Endometrium (tissue), 2 donors: ENCODE data around the gene HNRNPA3.
A peak's percentile ranks its signal among the peaks of the same experiment; 100 is the strongest.
"Not testable (repeated sequence)": the region's sequence is repeated elsewhere in the genome, so short reads cannot be mapped to it uniquely, and the experiment has no call there.

Source experiments
- FAIRE-seq: peaks from 2 replicates; lab custom pipeline; 2012; peaks lifted over from hg19 to GRCh38; lab: Jason Lieb, UNC
- donor health status: control.
- donor health status: control.

The HNRNPA3 gene

DNA sequence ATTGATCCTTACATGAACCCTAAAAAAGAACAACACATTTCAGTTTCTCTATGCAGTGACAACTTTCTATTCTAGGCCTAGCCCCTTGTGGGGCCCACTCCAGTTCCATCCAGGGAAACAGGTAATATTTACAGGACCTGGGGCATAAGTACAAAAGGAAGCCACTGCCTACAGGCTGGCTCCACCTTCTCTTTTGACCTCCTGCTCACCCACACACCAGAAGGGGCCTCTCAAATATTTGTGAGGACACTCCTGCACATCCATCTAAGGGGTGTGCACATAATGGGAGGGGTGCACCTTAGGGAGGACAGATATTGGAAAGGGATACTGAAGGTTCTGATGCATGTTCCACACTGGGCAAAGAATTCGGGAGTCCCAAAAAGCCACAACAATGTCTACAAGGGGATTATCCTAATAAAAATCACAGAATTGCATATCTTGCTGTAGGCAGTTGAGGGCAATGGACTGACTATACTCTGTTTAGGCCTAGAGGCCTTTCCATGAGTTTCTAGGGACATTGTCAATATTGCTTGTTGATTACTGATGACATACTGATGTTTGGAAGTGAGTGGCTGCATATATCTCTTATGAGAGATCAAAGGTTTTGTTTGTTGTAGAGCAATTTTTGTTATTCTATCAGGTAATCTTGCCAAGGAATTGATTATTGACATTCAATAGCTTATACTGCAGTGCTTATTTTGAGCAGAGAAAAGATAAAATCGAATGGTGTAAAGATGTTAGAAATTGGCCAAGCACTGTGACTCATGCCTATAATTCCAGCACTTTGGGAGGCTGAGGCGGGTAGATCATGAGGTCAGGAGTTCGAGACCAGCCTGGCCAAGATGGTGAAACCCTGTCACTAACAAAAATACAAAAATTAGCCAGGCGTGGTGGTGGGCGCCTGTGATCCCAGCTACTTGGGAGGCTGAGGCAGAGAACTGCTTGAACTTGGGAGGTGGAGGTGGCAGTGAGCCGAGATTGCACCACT is 23.8 kb upstream of the HNRNPA3 start:
- FAIRE-seq: no peak

DNA sequence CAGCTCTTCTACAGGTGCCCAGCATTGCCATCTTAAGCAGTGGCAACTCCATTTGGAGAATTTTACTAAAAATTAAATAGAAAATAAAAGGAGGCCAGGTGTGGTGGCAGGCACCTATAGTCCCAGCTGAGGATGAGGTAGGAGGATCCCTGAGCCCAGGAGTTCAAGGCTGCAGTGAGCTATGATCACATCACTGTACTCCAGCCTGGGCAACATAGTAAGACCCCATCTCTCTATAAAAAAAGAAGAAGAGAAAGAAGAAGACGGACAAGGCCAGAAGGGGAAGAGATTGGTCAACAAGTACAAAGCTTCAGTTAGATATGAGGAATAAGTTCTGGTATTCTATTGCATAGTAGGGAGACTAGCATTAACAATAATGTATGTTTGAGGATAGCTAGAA is 21.7 kb upstream of the HNRNPA3 start:
- no peak for FAIRE-seq

DNA sequence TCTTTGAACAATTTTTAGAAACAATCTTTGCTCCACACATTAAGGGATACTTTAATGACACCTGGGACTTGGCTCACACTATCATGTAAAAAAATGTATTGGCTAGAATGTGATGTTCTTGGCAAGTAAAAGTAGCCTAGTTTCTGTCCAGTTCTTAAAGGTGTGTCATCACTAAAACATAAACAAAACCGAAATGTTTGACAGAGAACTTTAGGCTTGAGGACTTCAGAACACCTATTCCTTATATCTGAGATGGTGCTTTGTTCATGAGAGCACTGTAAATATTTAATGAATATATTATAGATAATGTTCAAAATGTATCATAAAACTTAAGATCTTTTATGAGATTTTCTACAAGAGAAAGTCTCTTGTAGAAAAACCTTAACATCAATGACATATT is 19.8 kb upstream of the HNRNPA3 start:
- FAIRE-seq: no peak

DNA sequence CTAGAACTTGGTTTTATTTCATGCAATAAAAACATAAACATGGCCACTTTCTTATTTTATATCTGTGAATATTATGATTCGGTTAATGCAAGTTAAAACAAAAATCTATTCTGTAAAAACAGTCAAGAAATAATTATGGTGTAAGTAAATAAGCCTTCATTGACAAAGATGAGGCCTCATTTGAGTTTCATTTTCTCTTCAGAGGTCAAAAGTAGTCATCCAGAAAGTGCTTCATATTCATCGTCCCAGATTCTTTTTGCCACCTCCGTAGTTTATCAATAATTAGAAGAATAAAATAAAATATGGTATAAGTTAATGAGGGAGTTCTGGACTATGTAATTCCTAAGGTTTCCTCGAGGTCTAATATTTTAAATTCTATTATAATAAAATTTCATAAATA is 19.4 kb upstream of the HNRNPA3 start:
- no peak for FAIRE-seq

DNA sequence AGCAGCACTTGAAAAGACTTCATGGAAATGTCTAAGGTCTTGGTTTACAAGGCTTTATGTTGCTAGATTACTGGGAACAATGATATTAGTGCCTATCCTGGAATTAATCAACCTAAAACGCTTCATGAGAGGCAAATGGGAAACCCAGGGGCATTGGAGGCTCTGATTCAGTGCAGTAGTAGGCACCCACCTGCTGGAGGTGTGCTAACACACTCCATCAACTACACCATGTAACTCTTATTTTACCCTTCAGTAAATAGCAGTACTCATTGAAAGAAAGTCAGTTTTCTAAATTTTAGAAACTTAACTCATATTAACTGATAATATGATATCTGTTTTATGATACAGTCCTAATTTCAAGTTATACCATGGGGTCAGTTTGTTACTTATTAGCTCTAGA is 17.4 kb upstream of the HNRNPA3 start:
- no peak for FAIRE-seq

DNA sequence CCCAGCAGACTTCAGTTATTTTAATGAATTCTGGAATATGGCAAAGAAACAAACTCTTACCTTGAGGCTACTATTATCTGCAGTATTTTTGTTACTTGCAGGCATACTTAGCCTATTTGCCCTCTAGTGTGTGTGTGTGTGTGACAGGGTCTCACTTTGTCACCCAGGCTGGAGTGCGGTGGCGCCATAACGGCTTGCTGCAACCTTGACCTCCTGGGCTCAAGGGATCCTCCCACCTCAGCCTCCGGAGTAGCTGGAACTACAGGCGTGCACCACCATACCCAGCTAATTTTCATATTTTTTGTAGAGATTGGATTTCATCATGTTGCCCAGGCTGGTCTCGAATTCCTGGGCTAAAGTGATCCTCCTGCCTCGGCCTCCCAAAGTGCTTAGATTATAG is 12.2 kb upstream of the HNRNPA3 start:
- not testable (repeated sequence) for FAIRE-seq

DNA sequence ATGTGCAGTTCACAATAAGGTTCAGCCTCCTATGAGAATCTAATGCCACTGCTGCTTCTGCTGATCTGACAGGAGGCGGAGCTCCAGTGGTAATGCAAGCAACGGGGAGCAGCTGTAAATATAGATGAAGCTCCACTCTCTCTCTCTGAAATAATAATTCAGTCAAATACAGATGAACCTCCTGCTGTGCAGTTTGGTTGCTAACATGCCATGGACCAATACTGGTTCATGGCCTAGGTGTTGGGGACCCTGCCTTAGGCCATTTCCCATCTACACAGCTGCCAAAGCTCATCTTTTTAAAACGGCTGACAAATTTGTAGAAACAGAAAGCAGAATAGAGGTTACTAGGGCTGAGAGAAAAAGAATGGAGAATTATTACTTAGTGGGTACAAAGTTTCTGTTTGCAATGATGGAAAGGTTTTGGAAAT is 10.7 kb upstream of the HNRNPA3 start:
- no peak for FAIRE-seq

DNA sequence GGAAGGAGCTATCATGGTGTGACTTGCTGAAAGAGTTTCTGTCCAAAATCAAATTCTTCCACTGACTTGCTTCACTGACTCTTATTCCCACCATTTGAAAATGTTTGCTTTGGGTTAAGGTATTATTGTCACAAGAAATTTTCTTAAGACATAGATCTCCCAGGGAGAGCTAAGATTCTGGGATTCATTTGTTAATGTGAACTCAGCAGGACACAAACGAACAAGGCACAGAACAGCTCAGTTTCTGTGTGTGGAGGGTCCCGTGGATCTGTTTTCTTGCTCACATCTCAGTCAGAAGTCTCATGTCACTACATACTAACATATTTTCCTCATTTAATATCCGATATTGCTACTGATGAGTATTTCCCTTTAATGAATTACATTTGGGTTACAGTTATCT is 8.2 kb upstream of the HNRNPA3 start:
- FAIRE-seq: no peak

DNA sequence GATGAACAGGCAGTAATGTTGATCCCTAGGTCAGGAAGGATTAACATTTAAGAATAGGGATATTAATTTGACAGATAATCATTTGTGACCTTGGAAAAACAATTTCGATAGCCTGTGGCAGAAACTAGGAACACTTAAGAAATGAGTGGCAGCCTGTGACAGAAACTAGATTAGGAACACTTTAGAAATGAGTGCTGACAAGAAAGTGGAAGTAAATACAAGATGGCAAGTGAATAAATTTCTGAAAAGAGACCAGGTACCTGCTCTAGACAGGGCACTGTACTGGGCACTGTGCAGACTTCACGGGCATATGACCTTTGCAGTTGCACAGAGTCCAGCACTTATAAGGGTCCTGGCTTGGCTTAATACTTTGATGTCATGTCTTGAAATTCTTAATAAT is 5.5 kb upstream of the HNRNPA3 start:
- FAIRE-seq: no peak

DNA sequence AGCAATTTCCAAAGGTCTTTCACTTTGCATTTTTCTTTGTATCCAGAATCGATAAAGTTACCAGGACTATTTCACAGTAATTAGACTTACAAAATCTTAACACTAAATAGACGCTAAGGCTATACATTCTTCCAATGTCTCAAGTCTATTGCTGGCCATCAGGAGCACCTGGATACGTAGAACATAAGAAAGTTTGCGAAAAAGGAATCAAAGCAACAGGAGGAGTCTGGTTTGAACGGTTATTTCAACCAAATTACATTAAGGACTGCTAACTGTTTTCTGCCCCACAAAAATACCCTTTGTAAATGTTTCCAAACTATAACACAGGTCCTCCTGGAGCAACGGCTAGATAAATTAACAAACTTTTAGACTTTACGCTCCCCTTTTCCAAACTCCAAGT is 1.4 kb upstream of the HNRNPA3 start:
- no peak for FAIRE-seq

DNA sequence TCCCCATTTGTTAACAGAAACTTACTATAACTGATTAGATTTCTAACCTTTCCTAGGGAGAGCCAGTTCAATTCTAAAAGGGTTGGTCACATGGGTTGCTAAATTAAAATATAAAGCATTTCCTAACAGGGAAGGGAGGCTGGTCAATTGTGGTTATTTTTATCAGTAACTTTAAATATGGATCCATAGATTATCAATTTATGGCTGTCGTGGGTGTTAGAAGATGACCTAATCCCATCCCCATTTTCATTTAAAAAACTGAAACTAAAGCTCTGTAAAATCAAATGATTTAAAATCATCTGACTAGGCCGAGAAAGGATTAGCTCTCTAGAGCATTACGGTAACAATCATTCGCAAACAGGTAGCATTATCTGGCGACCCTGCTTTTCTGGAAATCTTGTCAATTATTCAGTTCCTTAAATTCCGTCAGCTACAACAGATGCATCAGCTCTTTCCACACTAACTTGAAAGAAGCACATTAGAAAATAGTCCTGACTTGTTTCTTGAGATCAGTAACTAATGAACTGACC is 953 bp upstream of the HNRNPA3 start:
- no peak for FAIRE-seq

DNA sequence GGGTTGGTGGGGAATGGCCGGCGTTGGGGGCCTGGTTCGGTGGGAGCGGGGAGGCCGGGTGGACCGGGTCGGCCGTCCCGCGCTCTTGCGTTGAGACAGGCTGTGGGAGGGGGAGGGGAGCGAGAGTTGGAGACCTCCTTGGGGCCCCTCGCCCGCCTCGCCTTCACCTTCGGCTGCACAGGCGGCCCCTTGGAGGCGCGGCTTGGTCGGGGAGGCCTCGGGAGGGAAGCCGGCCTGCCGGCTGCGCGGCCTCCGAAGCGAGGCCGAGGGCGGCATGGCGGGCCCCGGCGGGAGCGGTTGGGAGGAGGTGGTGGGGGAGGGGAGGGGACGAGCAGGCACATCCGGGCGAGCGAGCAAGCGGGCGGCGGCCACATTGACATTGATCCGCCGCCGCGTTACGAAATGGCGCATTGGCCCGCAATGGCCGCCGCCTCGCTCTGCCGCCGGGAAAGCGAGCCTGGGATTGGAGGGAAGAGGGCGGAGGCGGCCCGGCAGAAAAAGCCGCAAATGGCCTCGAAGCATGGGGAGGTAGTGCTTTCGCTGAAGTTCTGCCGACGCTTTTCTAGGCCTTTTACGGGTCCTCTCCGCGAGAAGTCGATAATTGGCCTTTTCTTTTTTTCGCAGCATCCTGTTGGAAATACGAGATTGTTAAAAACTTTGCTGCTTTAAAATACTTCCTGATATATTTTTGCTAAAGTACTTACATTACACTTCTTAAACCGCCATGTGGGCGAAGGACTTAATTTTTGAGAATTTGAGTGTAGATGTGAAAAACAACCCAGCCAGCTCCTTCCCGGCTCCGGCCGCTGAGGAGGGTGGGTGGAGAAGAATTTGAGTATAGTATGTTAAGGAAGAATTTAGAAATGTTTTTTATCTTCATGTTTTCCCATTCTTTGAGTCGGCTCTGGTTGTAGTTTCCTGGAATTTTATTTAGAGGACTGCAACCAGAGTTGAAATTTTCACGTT is 580 bp downstream of the HNRNPA3 start:
- FAIRE-seq: no peak

DNA sequence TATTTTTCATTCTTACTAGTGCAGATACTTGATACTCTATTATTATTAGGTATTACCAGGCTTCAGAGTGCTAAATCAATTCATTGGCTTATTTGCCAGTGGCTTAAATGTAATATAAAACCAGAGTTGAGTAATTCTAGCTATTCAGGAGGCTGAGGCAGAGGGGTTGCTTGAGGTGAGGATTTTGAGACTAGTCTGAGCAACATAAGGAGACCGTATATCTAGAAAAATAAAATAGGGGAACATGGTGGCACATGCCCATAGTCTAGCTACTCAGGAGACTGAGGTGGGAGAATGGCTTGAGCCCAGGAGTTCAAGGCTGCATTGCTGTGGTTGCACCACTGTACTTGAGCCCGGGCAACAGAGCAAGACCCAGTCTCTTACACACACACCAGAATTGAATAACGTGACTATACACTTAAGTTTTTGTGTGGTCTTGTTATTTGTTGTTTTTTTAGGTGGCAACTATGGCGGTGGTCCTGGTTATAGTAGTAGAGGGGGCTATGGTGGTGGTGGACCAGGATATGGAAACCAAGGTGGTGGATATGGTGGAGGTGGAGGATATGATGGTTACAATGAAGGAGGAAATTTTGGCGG is 4.8 kb downstream of the HNRNPA3 start:
- FAIRE-seq: no peak

DNA sequence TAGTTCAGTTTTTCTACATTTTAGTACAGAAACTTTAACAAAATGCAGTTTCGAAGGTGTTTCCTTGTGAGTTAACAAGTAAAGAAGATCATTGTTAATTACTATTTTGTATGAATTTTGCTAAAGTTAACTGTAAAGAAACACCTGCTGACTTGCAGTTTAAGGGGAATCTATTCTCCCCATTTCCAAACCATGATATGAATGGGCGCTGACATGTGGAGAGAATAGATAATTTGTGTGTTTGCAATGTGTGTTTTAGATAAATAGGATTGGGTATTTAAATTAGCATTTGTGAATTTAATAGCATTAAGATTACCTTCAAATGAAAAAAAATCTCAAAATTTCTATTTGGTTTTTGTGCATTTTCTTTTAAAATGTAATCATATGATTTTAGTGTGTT is 7.2 kb downstream of the HNRNPA3 start:
- not testable (repeated sequence) for FAIRE-seq

DNA sequence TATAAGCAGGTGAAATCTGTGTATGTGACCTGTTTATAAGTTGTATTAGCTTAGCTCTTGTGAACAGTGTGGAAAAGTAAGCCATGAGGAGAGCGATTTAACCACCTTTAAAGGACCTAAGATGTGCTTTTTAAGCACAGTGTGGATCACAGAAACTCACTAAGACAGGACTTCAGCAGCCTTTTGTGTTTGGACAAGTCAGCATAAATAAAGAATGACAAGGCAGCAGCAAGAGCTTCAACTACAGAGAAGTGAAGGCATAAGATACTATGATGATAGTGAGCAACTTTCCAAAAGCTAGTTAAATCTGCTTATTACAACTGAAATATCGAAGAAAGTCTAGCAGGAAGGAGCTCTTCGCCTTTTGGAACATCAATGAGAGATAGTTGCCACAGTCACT is 8.9 kb downstream of the HNRNPA3 start:
- FAIRE-seq: no peak

DNA sequence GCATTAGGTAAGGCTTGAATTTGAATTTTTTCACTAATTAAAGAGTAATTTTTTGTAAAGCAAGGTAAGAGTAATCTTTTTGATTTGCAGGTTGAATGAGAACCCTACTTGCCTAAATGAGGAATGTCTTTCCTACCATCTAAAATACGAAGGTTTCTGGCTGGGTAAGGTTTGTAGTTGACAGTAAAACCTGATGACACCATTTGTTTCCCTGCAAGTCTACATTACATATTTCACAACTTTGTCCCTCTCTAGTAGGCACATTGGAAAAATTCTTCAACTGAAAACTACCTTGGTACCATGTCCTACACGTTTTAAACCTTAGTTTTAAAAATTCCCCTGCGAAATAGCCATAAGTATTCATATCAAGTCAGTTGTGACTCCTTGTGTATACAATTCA is 9.4 kb downstream of the HNRNPA3 start:
- no peak for FAIRE-seq

DNA sequence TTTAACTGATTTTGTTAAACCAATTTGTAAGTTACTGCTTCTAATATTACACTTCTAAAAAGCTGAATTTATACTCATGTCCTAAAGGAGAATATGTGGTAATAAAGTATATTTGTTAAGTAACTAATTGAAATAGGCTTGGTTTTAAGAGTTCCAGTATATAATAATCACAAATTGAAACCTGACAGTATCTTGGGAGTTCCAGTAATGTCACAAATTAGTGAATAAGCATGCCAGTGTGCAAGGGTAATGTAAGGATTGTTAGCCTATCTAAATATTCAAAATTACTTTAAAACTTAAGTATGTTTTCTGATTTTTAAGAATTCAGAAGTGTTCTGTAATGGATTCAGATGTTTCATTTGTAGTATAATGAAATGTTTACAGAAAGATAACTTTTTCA is 10.8 kb downstream of the HNRNPA3 start:
- peak; percentile 60 for FAIRE-seq

DNA sequence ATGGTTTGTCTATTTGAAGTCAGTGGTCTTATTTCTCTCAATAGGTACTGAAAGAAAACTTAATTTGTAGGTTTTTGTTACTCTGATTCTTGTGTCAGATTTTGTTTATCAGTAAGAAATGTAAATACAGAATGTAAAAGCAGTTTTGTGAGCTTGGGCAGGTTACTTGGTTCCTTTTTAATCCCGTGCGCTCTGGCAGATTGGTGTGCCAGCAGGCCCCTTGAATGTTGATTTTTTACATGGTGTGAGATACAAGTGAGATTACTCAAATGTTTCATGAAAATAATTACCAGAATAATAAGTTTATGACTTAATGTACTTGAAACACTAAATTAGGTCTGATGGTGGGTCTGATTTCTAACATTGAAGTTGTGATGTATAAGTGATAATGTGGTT is 13.4 kb downstream of the HNRNPA3 start:
- FAIRE-seq: no peak

DNA sequence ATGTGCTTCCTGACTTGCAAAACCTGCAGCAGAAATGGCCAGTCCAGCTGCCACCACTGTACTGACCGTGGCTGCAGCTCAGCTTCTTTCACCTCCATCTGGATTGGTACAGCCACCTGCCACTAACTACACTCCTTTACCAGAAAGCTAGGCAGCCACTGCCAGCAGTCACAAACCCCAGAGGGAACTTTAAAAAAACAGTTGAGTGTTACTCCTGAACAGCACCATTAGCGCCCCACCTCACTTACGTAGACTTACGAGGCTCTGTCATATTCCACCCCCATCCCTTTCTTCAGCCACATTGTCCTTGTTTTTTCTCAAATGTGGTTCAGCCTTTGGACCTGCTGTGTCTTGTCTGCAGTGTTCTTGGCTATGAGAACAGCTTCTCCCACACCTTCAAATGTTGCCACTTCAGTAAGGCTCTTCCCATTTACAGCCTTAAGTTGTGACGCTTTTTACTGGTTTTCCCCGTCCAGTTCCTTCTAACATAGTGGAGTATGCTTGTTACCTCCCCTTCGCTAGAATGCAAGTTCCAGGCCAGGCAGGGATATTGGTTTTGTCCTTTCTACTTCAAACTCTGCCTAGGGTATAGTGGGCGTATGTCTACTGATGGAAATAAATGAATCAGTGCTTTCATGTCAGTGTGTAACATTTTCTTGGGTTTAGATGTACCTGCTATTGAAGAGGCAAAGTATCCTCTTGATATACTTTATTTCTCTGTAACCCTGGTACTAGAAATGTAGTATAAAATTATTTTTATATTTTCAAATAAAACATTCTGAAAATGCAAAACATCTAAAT is 17.0 kb downstream of the HNRNPA3 start:
- no peak for FAIRE-seq

DNA sequence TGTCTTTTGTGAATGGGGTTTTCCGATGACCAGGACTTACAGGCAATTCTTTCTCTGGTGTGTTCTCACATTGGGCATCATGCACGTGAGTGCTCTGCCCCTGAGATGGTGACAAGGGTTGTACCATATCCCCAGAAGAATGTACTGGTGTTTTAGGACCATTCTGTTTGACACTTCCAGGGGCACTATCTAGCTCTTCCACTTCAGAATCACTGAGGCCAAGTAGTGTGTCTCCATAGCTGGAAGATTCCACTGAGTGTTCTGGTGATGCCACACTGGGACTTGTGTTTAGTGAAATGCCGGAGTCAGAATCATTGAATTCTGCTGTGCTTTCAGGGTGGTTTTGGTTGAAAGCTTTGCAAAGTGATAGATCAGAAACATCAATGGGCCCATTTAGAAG is 18.7 kb downstream of the HNRNPA3 start:
- FAIRE-seq: no peak

DNA sequence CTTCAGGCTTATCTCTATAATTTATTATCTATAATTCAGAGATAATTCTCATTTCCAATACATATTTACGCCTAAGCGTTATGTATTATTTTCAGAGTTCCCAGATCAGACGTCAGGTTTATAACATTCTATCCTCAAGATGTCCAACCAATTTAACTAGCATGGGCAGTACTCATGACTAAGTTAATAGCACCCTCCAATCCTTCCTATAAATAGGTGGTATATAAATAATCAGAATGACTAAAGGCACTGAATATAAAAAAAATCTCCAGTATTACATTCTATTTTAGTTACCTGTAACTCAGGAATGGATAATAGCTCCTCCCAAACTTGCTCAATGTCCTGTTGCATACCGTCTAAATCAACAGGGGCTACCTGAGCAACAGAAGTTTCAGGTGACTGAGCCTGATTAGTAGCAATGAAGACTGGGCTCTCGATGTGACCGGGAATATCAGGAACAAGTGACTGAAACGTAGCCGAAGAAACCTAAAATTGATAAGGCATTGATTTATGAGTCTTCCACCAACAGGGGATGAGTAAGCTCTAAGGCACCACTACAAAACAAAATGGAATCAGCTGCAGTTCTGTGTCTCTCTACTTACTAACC is 19.6 kb downstream of the HNRNPA3 start:
- no peak for FAIRE-seq
